MM.1S (cell line): ENCODE data around the gene IFI44.

Experiments used
- DNase-seq: peaks from one replicate; pipeline ENCODE4 v3.0.0-alpha.2; 2015
- H2AFZ ChIP-seq: fragments of 300-600 bp; sonication (generic); 2 replicates; pipeline ENCODE4 v1.6.0; 2016; ENCODE audit warnings: antibody characterized with exemption, low read length
- H3F3A ChIP-seq: fragments of 300-600 bp; sonication (generic); 2 replicates; pipeline ENCODE4 v1.6.1; 2016; ENCODE audit warnings: mild to moderate bottlenecking, antibody characterized with exemption, low read length, moderate library complexity, mixed read lengths; ENCODE audit not compliant: insufficient read depth
- H3K27ac ChIP-seq: fragments of 300-600 bp; sonication (generic); 2 replicates; pipeline ENCODE4 v1.5.1; 2016; ENCODE audit warnings: mild to moderate bottlenecking, low read length
- H3K27me3 ChIP-seq: fragments of 300-600 bp; sonication (generic); replicated peaks from 2 replicates; pipeline ENCODE4 v1.6.0; 2016; ENCODE audit warnings: low read length; ENCODE audit not compliant: insufficient read depth
- H3K36me3 ChIP-seq: fragments of 300-600 bp; sonication (generic); replicated peaks from 2 replicates; pipeline ENCODE4 v1.6.1; 2016; ENCODE audit warnings: mild to moderate bottlenecking, low read length, mixed read lengths; ENCODE audit not compliant: insufficient read depth
- H3K4me1 ChIP-seq: fragments of 300-600 bp; sonication (generic); 2 replicates; pipeline ENCODE4 v1.6.1; 2016; ENCODE audit warnings: low read length, mixed read lengths
- H3K4me2 ChIP-seq: fragments of 300-600 bp; sonication (generic); 2 replicates; pipeline ENCODE4 v1.6.0; 2016; ENCODE audit warnings: low read depth, low read length
- H3K4me3 ChIP-seq: fragments of 300-600 bp; sonication (generic); 2 replicates; pipeline ENCODE4 v1.5.1; 2016; ENCODE audit warnings: low read length, mixed read lengths
- H3K79me2 ChIP-seq: fragments of 300-600 bp; sonication (generic); 2 replicates; pipeline ENCODE4 v1.6.1; 2016; ENCODE audit warnings: mixed run types, low read length, mixed read lengths
- H3K9ac ChIP-seq: fragments of 300-600 bp; sonication (generic); 2 replicates; pipeline ENCODE4 v1.6.1; 2016; ENCODE audit warnings: low read length, mixed read lengths
- H3K9me2 ChIP-seq: fragments of 300-600 bp; sonication (generic); replicated peaks from 2 replicates; pipeline ENCODE4 v1.6.1; 2016; ENCODE audit warnings: mild to moderate bottlenecking, low read length, mixed read lengths; ENCODE audit not compliant: insufficient read depth
- H3K9me3 ChIP-seq: fragments of 300-600 bp; sonication (generic); replicated peaks from 2 replicates; pipeline ENCODE4 v1.6.1; 2016; ENCODE audit warnings: mild to moderate bottlenecking, low read length, mixed read lengths; ENCODE audit not compliant: insufficient read depth
- H4K20me1 ChIP-seq: fragments of 300-600 bp; sonication (generic); 2 replicates; pipeline ENCODE4 v1.6.1; 2016; ENCODE audit warnings: mild to moderate bottlenecking, low read length, moderate library complexity, mixed read lengths; ENCODE audit not compliant: insufficient read depth
- CTCF ChIP-seq: fragments of 300-600 bp; sonication (generic); IDR thresholded peaks from 2 replicates; pipeline ENCODE4 v1.5.1; 2016; ENCODE audit warnings: antibody characterized with exemption, low read length, mixed read lengths
- EZH2 ChIP-seq: fragments of 300-600 bp; sonication (generic); optimal IDR thresholded peaks from 2 replicates; pipeline ENCODE3; 2017; ENCODE audit warnings: low read depth, mild to moderate bottlenecking, antibody characterized with exemption, low read length, mixed read lengths
- EZH2phosphoT487 ChIP-seq: fragments of 300-600 bp; sonication (generic); IDR thresholded peaks from 2 replicates; pipeline ENCODE4 v1.6.1; 2018; ENCODE audit warnings: antibody characterized with exemption, low read length

The IFI44 gene

GRCh38 chr1:78619446-78619802 is 30.2 kb upstream of the IFI44 start:
- H3K4me3 ChIP-seq, result no peak overlapping the region
- H3K79me2 ChIP-seq, result no peaks in the 10 kb centered on the region
- H3K36me3 ChIP-seq, result no peaks in the 10 kb centered on the region
- no peaks in the 10 kb centered on the region for H3K9me2 ChIP-seq
- H3K4me1 ChIP-seq, result peaks cover 16% of the 10 kb centered on the region
- peaks cover 54% of the 10 kb centered on the region for H3K27me3 ChIP-seq
- H3K9ac ChIP-seq, result no peak overlapping the region
- no peaks in the 10 kb centered on the region; the same call in 1 of the 2 replicates for H4K20me1 ChIP-seq
- no peak for DNase-seq
- no peak overlapping the region for H2AFZ ChIP-seq
- no peaks in the 10 kb centered on the region for H3K9me3 ChIP-seq
- TF ChIP-seq EZH2phosphoT487 (no peak), CTCF (no peak), EZH2 (no peak)
- peaks cover 15% of the 10 kb centered on the region for H3F3A ChIP-seq
- H3K27ac ChIP-seq, result no peak overlapping the region
- no peak overlapping the region for H3K4me2 ChIP-seq

GRCh38 chr1:78619803-78620579 is 29.6 kb upstream of the IFI44 start, which contains the start of gene IFI44L:
IFI44L (plus strand) TSS chr1:78620448; CDS start chr1:78627916, 7,468 bp downstream.
- DNase-seq, result peak; percentile 87
- Histone ChIP-seq H3K4me3 (no peak within 1 kb of the TSS), H3K79me2 (no peaks in the 10 kb centered on the region), H3K36me3 (no peaks in the 10 kb centered on the region), H3K4me2 (peak within 1 kb of the TSS; percentile 52), H3K27me3 (peaks cover 57% of the 10 kb centered on the region), H4K20me1 (no peaks in the 10 kb centered on the region; the same call in 1 of the 2 replicates), H3K9me2 (no peaks in the 10 kb centered on the region), H3K4me1 (peaks cover 16% of the 10 kb centered on the region), H3K9ac (no peak within 1 kb of the TSS), H3F3A (peaks cover 15% of the 10 kb centered on the region), H3K27ac (no peak within 1 kb of the TSS), H2AFZ (no peak within 1 kb of the TSS), H3K9me3 (no peaks in the 10 kb centered on the region)
- TF ChIP-seq EZH2phosphoT487, result no peak
- no peak for TF ChIP-seq CTCF
- no peak for TF ChIP-seq EZH2

GRCh38 chr1:78620666-78621065 is 29.0 kb upstream of the IFI44 start:
- no peak for TF ChIP-seq EZH2phosphoT487
- no peak for TF ChIP-seq CTCF
- TF ChIP-seq EZH2, result no peak
- Histone ChIP-seq H3K4me1 (peaks cover 16% of the 10 kb centered on the region), H3K27me3 (peaks cover 64% of the 10 kb centered on the region), H3K9ac (no peak overlapping the region), H3K36me3 (no peaks in the 10 kb centered on the region), H4K20me1 (no peaks in the 10 kb centered on the region; the same call in 1 of the 2 replicates), H3K27ac (no peak overlapping the region), H3K4me3 (no peak overlapping the region), H3F3A (peaks cover 15% of the 10 kb centered on the region), H3K9me3 (no peaks in the 10 kb centered on the region), H2AFZ (no peak overlapping the region), H3K79me2 (no peaks in the 10 kb centered on the region), H3K9me2 (no peaks in the 10 kb centered on the region), H3K4me2 (peak overlapping the region; percentile 46)
- DNase-seq, result no peak
